HG03460 (cell line): Measurements from ENCODE around the gene ALS2.
A peak's percentile ranks its signal among the peaks of the same experiment; 100 is the strongest.
"Not testable (repeated sequence)": the region's sequence is repeated elsewhere in the genome, so short reads cannot be mapped to it uniquely, and the experiment has no call there.

Experiments
- ATAC-seq: cut with Tn5 transposase; IDR thresholded peaks from one replicate; pipeline ENCODE4 v1.9.1; 2021; ENCODE audit not compliant: unreplicated experiment

Gene ALS2

DNA sequence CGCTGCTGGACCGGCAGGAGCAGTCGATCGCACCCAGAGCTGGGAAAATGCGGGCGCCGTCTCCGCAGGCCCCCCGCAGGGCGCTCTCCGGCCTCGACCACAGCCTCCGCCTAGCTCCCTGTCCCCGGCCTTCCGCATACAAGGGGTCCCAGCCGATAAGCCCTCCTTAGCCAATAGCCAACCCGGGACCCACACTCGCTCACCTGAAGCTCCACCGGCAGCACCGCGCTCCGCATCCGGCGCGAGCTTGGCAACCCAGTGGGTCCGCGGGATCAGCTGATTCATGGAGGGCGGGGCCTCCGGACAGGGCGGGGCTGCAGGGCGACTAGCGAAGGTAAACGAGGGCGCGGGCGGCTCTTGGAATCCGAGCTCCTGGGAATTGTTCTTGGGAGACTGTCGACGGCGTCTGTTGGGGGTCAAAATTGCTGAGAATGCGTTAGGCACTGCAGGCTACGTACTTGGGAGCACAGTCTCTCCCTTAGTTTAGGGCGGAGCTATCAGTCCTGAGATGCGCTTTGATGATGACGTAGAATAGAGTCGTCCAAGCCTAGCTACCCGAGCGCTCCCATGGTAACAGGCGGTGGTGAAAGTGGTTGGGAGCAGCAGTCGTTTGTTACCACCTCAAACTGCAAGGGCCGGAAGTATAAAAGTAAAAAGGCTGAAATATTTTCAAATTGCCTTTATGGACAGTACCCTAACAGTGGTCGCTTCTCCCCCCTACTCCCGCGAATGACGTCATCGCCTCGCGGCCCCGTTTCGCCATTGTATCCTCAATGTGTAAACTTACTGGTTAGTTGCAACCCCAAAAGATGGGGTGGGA is at the start of gene ALS2:
ALS2 (minus strand) TSS at position 260 of the 820 bp plus-strand sequence. CDS start 12,048 bp downstream, outside the sequence.
- peak; percentile 96 for ATAC-seq

- ATAC-seq = no peak
Observed at GRCh38 chr2:201828220-201828619, 47.5 kb upstream of the ALS2 start.

DNA sequence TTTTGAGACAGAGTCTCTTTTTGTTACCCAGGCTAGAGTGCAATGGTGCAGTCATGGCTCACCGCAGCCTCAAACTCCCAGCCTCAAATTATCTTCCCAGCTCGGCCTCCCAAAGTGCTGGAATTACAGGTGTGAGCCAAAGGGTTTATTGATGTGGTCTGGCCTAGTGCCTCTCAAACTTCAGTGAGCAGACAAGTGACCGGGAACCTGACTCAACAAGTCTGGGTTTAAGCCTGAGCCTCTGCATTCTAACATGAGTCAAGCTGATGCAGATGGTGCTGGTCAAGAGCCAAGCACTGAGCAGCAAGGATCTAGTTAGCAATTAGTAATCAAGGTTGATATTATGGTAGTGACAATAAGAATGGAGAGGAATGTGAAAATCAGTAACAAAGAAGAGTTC is 46.9 kb upstream of the ALS2 start:
- ATAC-seq = no peak

DNA sequence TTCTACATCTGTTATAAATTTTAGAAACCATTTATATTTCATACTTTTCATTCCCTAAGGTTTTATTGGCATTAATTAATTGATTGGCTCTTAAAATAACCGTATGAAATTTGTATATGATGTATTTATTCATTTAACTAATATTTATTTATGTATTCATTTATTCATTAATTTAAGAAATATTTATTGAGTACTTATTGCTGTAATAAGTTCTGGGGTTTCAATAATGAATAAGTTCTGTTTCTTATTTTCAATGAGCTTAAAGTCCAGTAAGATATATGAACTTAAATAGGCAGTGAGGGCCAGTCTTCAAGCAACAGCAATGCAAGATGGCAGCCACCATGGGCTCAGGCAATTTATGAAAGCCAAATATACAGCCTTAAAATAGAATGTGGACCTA is 43.5 kb upstream of the ALS2 start:
- ATAC-seq = no peak

- no peak for ATAC-seq
Observed at GRCh38 chr2:201821080-201821479, 40.3 kb upstream of the ALS2 start.

DNA sequence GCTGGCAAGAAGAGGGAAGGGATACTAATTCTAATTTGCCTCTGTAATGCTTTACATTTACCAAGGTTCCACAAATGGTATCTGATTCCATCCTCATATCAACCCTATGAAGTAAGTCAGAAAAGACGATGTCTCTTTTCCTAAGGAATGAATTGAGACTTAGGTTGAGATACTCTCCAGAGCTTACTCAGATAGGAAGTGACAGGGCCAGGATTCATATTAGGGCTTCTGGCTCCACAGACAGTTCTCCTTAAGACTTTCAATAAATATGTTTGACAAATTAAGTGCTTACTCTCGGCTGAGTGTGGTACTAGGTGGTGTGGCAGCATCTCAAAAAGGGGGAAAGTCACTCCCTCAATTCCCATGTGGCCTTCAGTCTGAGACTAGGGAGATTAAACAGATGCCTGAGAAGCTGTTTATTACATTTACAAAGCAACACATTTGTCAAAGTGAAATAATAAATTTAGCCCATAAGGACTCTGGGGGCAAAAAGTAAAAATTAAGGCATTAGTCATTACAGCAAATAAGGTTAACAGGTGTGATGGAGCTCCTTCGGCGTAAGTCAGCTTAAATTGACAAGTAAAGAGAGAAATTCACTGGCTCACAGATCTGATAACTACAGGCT is 39.8 kb upstream of the ALS2 start:
- ATAC-seq = no peak

DNA sequence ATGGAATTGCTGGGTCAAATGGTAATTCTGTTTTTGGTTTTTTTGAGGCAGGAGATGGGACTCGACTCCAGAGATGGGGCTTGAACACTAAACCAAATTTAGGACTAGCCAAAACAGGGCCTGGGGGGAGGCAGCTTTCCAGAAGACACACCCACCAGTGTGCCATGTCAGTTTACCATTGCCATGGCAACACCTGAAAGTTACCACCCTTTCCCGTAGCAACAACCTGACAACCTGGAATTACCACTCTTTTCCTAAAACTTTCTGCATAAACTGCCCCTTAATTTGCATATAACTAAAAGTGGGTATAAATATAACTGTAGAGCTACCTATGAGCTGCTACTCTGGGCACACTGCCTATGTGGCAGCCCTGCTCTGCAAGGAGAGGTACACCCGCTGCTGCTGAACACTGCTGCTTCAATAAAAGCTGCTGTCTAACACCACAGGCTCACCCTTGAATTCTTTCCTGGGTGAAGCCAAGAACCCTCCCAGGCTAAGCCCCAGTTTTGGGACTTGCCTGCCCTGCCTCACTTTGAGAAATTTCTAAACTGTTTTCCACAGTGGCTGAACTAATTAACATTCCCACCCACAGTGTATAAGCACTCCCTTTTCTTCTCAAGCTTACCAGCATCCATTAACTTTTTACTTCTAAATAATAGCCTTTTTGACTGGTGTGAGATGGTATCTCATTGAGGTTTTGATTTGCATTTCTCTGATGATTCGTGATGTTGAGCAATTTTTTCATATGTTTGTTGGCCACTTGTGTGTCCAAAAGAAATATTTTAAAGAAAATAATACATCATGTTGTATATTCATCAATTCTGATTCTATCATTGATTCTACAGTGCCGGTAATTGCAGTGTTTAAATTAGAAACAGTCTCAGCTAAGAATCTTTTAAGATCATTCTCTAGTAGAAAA is 36.2 kb upstream of the ALS2 start:
- no peak for ATAC-seq

- ATAC-seq = no peak
Observed at GRCh38 chr2:201813996-201814760, 33.4 kb upstream of the ALS2 start.

DNA sequence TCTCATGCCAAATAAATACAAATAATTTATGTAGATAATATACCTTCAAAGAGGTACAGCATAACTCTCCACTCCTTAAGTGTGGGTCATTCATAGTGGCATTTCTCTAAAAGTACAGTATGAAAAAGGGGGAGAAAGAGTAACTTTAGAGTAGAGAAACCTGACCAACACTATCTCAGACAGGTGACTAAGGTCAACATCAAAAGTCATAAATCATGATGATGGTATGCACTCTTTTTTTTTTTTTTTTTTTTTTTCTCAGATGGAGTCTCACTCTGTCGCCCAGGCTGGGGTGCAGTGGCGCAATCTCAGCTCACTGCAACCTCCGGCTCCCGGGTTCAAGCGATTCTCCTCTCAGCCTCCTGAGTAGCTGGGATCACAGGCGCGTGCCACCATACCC is 29.9 kb upstream of the ALS2 start:
- ATAC-seq = not testable (repeated sequence)

DNA sequence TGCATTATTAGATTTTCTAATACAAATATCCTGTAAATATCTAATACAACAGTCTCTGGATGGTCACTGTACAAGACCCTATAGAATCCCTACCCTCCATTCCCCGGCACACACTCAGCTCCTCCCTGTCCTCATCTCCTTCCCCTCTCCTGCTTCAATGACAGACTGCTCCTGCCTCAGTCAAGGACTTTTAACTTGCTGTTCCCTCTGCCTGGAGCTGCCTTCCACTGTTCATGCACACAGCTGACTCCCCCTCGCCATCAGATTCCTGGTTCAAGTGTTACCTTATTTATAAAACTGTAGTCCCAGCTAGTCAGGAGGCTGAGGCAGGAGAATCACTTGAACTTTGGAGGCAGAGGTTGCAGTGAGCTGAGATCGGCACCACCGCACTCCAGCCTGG is 28.9 kb upstream of the ALS2 start:
- no peak for ATAC-seq

- no peak for ATAC-seq
Observed at GRCh38 chr2:201808027-201808426, 27.3 kb upstream of the ALS2 start.

- ATAC-seq = no peak
Observed at GRCh38 chr2:201807452-201807999, 26.8 kb upstream of the ALS2 start.

DNA sequence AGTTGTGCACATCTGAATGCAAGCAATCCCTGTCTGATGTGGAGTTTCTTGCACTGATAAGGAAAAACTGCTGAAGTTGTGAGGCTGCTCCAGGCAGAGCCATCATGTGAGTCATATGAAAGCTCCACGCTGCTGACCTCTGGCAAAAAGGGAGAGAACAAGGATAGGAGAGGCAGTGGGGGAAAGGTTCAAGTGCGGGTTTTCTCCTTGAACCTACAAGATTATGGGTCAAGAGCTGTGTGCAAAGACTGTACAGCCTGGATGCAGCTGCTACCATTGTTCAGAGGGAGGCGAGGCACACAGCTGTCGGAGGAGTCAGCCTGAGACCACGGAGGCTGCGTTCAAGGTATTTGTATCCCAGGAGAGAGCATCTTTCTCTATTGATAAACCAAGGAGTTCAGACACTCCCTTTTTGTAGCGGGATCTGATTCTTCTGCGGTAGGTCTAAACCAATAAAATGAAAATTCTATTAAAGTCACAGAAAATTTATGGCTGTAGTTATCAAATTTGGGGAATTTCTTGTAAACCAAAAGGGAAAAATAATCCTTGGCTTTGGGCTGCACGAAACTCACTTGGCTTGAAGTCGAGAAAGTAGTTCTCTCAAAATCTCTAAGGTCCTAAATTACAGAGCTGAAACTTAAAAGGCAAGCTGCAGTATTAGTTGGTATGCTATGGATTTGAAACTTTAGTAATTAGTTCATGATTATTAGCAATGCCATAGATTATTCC is 25.9 kb upstream of the ALS2 start, which contains the start of gene CDK15:
CDK15 (plus strand) TSS at position 96 of the 729 bp plus-strand sequence; CDS start at position 224, 128 bp downstream.
- ATAC-seq = no peak

- ATAC-seq = not testable (repeated sequence)
Observed at GRCh38 chr2:201798914-201799285, 18.2 kb upstream of the ALS2 start.

DNA sequence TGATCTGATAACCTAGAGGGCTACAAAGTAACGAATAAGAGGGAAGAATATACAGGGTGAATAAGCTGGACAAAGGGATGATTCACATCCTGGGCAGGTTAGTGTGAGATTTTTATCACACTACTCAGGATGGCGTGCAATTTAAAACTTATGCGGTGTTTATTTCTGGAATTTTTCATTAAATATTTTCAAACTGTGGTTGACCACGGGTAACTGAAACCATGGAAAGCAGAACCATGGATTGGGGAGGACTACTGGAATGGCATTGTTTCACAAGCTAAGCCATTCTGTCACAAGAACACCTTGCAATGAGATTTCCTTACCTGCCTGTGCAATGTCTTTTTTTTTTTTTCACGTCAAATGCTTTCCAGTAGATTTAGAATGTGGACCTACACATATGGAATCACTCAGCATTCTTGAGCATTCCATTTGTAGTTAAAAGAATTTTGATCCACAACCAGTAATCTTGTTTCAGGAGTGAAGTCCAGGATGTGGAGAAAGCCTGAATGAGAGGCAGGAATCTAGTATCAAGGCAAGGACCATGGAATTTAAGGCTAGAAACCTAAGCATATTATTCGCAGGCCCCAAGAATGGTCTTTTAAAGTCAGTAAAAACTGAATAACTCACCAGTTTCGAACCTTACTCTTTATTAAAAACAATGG is 17.6 kb upstream of the ALS2 start:
- no peak for ATAC-seq

GRCh38 chr2:201797175-201797840 is 16.6 kb upstream of the ALS2 start:
- ATAC-seq = no peak

- no peak for ATAC-seq
Observed at GRCh38 chr2:201796478-201796865, 15.7 kb upstream of the ALS2 start.

GRCh38 chr2:201795607-201796477 is 15.1 kb upstream of the ALS2 start:
- ATAC-seq = no peak
